Fibroblast of lung (primary cell): ENCODE measurements around the gene HEXIM1.

ENCODE experiments used
- EZH2 ChIP-seq: IDR thresholded peaks from 2 replicates; pipeline ENCODE4 v1.5.1; 2012; ENCODE audit warnings: low read length, control low read depth, mild to moderate bottlenecking; ENCODE audit errors: missing control alignments
- TF ChIP-seq, protein P1 (sequence below), 2 donors: IDR thresholded peaks in 1 of 2; conservative IDR thresholded peaks in 1 of 2; 1 replicate in 1 of 2; 2 replicates in 1 of 2; pipeline ENCODE4 v1.5.1; 2011 to 2012; ENCODE audit warnings: low read length in 2 of 2, control low read depth in 1 of 2, inconsistent platforms in 1 of 2, low read depth in 1 of 2, mild to moderate bottlenecking in 1 of 2

DNA sequence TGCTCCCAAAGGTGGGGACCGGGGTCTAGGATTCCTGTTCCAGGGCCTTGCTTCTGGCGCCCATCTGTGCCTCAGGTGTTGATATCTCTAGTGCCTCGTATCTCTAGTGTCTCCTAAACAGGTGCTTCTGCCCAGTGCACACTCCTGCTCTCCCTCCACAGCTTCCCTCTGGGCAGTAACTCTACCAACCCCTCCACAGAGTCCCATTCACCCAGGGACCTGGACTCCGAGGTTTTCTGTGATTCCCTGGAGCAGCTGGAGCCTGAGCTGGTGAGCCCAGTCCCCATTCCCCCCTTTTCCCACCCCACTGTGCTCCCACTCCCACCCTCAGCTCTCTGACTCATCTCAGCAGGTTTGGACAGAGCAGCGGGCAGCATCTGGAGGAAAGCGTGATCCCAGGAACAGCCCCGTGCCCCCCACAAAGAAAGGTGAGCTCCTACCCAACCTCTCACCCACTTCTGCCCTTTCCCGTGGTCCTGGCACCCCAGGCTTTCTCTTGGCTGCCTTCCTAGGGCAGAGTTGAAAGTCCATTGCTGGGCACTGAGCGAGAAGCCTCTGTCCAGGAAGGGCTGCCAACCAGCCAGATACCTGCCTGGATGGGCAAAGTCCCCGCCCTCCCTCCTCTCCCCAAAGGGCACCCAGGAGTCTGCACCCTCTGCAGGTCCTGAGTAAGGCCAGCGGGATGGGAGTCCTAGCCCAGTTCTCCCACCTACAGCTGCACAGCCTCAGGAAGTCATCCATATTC, 10.5 kb upstream of the HEXIM1 start:
- TF ChIP-seq, protein P1, sequence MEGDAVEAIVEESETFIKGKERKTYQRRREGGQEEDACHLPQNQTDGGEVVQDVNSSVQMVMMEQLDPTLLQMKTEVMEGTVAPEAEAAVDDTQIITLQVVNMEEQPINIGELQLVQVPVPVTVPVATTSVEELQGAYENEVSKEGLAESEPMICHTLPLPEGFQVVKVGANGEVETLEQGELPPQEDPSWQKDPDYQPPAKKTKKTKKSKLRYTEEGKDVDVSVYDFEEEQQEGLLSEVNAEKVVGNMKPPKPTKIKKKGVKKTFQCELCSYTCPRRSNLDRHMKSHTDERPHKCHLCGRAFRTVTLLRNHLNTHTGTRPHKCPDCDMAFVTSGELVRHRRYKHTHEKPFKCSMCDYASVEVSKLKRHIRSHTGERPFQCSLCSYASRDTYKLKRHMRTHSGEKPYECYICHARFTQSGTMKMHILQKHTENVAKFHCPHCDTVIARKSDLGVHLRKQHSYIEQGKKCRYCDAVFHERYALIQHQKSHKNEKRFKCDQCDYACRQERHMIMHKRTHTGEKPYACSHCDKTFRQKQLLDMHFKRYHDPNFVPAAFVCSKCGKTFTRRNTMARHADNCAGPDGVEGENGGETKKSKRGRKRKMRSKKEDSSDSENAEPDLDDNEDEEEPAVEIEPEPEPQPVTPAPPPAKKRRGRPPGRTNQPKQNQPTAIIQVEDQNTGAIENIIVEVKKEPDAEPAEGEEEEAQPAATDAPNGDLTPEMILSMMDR (conservative IDR thresholded peaks at IDR 0.05 in 1 of 2, IDR thresholded peaks at IDR 0.05 in 1 of 2; ENCODE audit: low read depth in 1 of 2, low read length in 2 of 2): no peak
- TF ChIP-seq EZH2: no peak
